Measurements from ENCODE around the gene TMEM127.

- TF ChIP-seq BHLHE40 (IDR thresholded peaks at IDR 0.05; ENCODE audit: borderline replicate concordance) = no peak
- TF ChIP-seq HDGF (IDR thresholded peaks at IDR 0.05; ENCODE audit: borderline replicate concordance) = no peak
- no peak for TF ChIP-seq FOXK2 (IDR thresholded peaks at IDR 0.05)
- no peak for TF ChIP-seq SP1 (IDR thresholded peaks at IDR 0.05)
- TF ChIP-seq FOXM1 (IDR thresholded peaks at IDR 0.05; ENCODE audit: borderline replicate concordance) = no peak
Observed at GRCh38 chr2:96239091-96239490, 26.7 kb downstream of the TMEM127 start.
